NCI-H1436 treated with DMSO at 0.1 percent for 48 hours (cell line): ENCODE data around the gene APLP2.

Source experiments
- DNase-seq: peaks from one replicate; lab custom pipeline; 2025; lab: John Stamatoyannopoulos, UW

APLP2 gene

GRCh38 chr11:130055617-130056016, 14.1 kb upstream of the APLP2 start:
- DNase-seq = no peak

- no peak for DNase-seq
Observed at GRCh38 chr11:130061017-130061416, 8.7 kb upstream of the APLP2 start.

- no peak for DNase-seq
Observed at GRCh38 chr11:130062026-130062425, 7.7 kb upstream of the APLP2 start.

GRCh38 chr11:130063451-130063850, 6.2 kb upstream of the APLP2 start:
- no peak for DNase-seq

- DNase-seq = no peak
Observed at GRCh38 chr11:130064596-130064995, 5.1 kb upstream of the APLP2 start.

- no peak for DNase-seq
Observed at GRCh38 chr11:130066338-130066737, 3.4 kb upstream of the APLP2 start.

- no peak for DNase-seq
Observed at GRCh38 chr11:130068546-130068985, 1.1 kb upstream of the APLP2 start.

- DNase-seq = peak; percentile 10
Observed at GRCh38 chr11:130068986-130069658, 572 bp upstream of the APLP2 start.

GRCh38 chr11:130070109-130070845, 583 bp downstream of the APLP2 start:
- DNase-seq = no peak

GRCh38 chr11:130070846-130071200, 1.1 kb downstream of the APLP2 start:
- no peak for DNase-seq

GRCh38 chr11:130071211-130071712, 1.6 kb downstream of the APLP2 start:
- DNase-seq = no peak

GRCh38 chr11:130074736-130075135, 5.0 kb downstream of the APLP2 start:
- DNase-seq = no peak

- no peak for DNase-seq
Observed at GRCh38 chr11:130076778-130077481, 7.2 kb downstream of the APLP2 start.

- DNase-seq = no peak
Observed at GRCh38 chr11:130077671-130078070, 8.0 kb downstream of the APLP2 start.

- no peak for DNase-seq
Observed at GRCh38 chr11:130078080-130078479, 8.4 kb downstream of the APLP2 start.

GRCh38 chr11:130085671-130086290, 16.1 kb downstream of the APLP2 start:
- DNase-seq = no peak

GRCh38 chr11:130086669-130087068, 17.0 kb downstream of the APLP2 start:
- DNase-seq = no peak

- DNase-seq = no peak
Observed at GRCh38 chr11:130087294-130087926, 17.7 kb downstream of the APLP2 start.

- DNase-seq = no peak
Observed at GRCh38 chr11:130088217-130088616, 18.5 kb downstream of the APLP2 start.

GRCh38 chr11:130088919-130089673, 19.4 kb downstream of the APLP2 start:
- DNase-seq = no peak

- DNase-seq = no peak
Observed at GRCh38 chr11:130089674-130090073, 20.0 kb downstream of the APLP2 start.
